NCI-H2171 treated with DMSO at 0.1 percent for 48 hours (cell line): Measurements from ENCODE around the gene TULP4.
A peak's percentile ranks its signal among the peaks of the same experiment; 100 is the strongest.
"Not testable (repeated sequence)": the region's sequence is repeated elsewhere in the genome, so short reads cannot be mapped to it uniquely, and the experiment has no call there.

Experiments used
- DNase-seq: peaks from one replicate; lab custom pipeline; 2025; lab: John Stamatoyannopoulos, UW

The TULP4 gene

DNA sequence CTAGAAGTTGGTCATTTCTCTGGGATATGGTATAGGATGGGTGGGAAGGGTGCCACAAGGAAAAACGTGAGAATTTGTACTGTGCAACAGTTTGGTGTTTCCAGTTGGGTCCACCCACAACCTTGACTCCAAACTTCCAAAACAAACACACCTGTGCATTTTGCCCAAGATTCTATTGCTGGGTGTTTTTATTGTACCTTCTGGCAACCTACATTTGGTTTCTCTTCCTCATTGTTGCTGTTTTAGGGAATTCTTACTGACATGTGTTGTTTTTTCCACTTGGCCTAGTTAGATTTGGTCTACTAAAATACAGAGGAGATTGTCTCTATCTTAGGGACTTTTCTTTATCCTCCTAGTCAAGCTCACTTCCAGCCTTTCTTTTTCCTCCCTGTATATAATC lies 16.7 kb downstream of the TULP4 start:
- DNase-seq = no peak

DNA sequence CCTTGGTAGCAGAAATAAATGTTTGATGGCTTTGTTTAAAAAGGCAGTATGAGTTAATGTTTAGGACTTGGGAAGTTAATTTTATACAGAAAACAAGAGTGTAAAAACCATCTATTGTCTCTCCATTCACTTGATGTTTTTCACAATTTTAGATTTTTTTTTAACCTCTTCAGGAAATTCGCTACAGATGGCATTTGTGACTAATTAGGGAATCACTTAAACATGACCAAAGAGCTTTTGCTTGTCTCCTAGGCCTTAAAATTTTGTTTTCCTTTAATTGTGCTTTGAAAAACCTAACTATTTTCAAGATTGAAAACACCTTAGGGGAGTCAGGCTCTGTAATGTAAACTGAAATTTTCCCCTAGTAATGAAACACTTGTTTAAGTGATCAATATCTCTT lies 17.3 kb downstream of the TULP4 start:
- peak; percentile 30 for DNase-seq

DNA sequence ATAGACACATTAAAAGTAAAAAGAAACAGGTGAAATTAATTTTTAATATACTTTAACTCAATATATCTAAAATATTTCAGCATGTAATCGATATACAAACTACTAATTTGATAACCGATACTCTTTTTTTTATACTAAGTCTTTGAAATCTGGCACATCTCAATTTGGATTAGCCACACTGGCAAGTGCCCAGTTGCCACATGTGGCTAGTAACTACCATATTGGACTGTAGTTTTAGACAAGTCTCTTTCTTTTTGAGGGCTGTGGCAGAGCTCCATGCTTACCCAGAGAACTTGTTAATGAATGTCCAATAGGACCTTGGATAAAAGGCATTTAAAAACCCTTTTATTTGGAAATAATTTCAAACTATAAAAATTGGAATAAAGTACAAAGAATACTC lies 17.8 kb downstream of the TULP4 start:
- DNase-seq = no peak

DNA sequence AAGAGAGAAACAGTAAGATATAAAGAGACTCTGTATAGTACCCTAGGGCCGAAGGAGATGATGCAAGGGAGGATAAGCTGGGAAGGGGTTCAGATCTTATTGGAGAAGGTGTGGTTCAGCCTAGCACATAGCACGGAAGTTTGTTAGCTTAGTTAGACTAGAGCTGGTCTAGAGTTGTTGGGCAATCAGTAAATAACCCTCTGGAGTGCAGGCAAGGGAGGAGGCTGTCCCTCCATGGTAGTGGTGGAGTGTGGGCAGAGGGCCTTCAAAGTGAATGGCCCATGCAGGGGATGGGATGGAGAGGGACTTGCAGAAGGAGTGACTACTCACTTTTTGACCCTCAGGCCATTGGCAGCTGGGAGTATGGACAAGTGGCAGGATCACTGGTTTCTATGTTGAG lies 20.0 kb downstream of the TULP4 start:
- DNase-seq = no peak

DNA sequence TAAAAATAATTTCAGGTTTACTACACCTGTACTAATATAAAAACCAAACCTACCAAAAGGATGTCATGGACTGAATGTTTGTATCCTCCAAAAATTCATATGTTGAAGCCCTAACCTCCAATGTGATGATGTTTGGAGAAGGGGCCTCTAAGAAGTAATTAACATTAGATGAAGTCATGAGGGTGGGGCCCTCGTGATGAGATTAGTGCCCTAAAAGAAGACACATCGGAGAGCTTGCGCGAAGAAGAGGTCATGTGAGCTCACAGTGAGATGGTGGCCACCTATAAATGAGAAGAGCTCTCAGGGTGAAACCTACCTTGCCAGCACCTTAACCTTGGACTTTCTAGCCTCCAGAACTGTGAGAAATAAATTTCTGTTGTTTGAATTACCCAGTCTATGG lies 20.8 kb downstream of the TULP4 start:
- no peak for DNase-seq

DNA sequence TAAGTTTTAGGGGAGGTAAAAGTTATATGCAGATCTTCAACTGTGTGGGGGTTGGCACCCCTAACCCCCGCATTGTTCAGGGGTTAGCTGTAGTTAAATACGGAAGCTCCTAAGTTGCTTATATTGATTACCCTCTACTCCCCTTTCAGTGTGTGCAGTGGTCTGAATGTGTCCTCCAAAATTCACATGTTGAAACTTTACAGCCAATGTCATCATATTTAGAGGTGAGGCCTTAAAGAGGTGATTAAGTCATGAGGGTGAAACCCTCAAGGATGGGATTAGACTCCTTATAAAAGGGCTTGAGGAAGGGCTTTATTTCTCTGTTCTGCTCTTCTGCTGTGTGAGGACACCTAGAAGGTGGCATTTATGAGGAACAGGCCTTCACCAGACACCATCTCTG lies 22.3 kb downstream of the TULP4 start:
- no peak for DNase-seq

DNA sequence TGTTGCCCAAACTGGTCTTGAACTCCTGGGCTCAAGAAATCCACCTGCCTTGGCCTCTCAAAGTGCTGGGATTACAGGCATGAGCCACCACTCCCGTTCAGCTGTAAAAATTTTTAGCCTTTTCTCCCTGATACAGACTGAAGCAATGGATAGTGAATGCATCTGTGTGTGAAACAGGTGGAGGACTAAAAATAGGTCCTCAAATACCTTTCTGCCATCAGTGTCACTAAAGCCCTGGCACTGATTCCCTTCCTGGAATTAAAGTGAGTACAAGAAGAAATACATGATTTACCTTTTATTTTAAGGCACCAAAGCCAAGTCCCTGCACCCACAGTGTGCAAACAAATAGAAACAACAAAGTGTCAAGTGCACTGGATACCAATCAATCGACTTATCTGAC lies 25.1 kb downstream of the TULP4 start:
- DNase-seq = no peak

DNA sequence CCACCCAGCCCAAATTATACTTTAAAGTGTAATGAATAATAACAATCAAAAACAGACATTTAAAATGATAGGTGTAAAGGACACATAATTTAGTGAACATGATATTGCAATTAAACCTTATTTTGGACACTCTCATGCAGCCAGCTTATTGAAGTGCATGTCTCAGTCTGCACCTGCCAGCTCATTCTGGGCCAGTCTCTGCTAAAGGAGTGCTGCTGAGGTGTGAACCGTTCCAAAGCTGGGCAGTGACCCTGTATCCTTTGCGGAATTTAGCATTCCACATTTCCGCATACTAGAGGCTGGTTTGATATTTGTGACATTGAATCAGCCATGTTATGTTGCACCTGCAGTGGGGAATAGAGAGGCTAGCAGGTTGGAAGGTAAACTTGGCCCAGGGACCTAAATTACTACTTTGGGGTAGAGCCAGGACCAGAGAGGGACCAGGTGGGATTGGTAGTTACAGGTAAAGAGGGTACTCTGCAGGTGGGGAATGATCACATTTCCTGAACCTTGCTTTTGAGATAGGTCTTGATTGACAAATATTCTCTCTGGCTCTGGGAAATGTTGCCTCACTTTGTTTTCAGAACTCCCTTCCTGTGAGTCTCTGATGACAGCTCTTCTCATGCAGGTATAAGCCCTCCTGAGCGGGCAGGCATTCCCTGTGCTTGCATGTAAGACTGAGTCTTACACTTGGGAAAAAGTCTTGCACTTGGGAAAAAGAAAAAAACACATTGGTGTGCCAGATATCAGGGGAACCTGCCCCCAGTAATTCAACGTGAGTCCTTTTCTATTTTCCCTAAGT lies 26.2 kb downstream of the TULP4 start:
- DNase-seq = no peak

DNA sequence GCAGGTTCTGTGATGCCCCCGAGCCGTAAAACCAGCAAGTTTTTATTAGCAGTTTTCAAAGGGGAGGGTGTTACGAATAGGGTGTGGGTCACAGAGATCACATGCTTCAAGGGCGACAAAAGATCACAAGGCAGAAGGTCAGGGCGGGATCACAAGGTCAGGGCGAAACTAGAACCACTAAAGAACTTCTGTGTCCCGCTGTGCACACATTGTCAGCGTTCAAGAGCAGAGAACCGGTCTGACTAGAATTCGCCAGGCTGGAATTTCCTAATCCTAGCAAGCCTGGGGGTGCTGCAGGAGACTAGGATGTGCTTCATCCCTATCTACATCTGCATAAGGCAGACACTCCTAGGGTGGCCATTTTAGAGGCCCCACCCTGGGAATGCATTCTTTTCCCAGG lies 26.9 kb downstream of the TULP4 start:
- not testable (repeated sequence) for DNase-seq

DNA sequence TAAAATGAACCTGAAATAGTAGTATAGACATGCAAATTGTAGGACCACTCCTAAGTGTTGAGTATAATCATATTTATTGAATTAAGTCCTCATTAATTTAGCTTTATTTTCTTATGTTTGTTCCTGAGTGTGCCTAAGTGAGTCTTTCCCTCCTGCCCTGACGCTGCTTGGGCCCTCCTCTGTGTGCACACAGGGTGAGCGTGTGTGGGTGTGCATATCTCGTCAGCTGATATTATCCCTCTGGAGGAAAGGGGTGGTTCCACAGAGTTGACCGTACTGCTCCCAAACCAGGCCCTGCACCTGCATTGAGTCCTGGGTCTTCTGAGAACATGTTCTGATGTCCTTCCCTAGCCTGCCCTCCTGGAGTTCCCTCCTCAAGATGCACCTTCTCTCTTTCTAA lies 28.0 kb downstream of the TULP4 start:
- no peak for DNase-seq

DNA sequence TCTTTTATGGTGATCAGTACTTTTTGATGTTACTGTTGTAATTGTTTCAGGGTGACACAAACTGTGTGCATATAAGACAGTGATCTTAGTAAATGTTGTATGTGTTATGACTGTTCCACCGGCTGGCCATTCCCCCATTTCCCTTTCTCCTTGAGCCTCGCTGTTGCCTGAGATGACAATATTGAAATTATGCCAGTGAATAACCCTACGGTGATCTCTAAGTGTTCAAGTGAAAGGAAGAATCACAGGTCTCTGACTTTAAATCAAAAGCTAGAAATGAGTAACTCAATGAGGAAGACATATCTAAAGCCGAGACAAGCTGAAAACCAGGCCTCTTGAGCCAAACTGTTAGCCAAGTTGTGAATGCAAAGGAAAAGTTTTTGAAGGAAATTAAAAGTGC lies 32.3 kb downstream of the TULP4 start:
- no peak for DNase-seq

DNA sequence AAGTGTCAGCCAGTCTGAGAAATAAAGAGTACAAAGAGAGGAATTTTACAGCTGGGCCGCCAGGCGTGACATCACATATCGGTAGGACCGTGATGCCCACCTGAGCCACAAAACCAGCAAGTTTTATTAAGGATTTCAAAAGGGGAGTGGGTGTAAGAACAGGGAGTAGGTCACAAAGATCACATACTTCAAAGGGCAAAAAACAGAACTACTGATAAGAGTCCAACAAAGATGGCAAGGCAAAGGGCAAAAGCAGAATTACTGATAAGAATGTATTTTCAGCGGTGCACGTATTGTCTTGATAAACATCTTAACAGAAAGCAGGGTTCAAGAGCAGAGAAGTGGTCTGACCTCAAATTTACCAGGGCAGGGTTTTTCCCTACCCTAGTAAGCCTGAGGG lies 33.2 kb downstream of the TULP4 start:
- DNase-seq = not testable (repeated sequence)

DNA sequence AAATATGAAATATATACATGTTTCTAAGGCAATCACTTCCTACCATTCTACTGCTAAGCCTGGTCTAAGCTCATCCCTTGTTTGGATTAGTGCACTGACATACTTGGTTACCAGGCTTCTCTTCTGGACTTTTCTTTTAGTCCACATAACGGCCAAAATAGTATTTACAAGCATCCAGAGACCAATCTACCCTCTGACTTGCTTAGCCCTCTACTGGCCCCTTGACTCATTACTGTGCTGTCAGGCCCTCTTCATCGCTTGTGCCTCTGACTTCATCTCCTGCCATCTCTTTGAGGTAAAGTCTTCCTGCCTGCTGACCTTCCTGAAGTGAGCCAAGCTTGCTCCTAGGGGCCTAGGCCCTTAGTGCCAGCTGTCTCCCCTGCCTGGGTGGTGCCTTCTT lies 35.1 kb downstream of the TULP4 start:
- DNase-seq = no peak

DNA sequence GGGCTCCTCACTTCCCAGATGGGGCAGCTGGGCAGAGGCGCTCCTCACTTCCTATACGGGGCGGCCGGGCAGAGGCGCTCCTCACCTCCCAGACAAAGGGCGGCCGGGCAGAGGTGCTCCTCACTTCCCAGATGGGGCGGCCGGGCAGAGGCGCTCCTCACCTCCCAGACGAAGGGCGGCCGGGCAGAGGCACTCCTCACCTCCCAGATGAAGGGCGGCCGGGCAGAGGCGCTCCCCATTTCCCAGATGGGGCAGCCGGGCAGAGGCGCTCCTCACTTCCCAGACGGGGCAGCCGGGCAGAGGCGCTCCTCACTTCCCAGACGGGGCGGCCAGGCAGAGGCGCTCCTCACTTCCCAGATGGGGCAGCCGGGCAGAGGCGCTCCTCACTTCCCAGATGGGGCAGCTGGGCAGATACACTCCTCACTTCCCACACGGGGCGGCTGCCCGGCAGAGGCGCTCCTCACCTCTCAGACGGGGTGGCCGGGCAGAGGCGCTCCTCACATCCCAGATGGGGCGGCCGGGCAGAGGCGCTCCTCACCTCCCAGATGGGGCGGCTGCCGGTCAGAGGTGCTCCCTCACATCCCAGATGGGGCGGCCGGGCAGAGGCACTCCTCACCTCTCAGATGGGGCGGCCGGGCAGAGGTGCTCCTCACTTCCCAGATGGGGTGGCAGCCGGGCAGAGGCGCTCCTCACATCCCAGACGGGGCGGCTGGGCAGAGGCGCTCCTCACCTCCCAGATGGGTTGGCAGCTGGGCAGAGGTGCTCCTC lies 36.7 kb downstream of the TULP4 start:
- not testable (repeated sequence) for DNase-seq

DNA sequence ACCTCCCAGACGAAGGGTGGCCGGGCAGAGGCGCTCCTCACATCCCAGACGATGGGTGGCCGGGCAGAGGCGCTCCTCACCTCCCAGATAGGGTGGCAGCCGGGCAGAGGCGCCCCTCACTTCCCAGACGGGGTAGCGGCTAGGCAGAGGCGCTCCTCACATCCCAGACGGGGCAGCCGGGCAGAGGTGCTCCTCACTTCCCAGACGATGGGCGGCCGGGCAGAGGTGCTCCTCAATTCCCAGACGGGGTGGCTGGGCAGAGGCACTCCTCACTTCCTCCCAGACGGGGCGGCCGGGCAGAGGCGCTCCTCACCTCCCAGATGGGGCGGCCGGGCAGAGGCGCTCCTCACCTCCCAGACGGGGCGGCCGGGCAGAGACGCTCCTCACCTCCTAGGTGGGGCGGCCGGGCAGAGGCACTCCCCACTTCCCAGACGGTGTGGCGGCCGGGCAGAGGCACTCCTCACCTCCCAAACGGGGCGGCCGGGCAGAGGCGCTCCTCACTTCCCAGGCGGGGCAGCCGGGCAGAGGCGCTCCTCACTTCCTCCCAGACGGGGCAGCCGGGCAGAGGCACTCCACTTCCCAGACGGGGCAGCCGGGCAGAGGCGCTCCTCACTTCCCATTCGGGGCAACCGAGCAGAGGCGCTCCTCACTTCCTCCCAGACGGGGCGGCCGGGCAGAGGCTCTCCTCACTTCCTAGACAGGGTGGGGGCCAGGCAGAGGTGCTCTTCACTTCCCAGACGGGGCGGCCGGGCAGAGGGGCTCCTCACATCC lies 37.4 kb downstream of the TULP4 start:
- not testable (repeated sequence) for DNase-seq

DNA sequence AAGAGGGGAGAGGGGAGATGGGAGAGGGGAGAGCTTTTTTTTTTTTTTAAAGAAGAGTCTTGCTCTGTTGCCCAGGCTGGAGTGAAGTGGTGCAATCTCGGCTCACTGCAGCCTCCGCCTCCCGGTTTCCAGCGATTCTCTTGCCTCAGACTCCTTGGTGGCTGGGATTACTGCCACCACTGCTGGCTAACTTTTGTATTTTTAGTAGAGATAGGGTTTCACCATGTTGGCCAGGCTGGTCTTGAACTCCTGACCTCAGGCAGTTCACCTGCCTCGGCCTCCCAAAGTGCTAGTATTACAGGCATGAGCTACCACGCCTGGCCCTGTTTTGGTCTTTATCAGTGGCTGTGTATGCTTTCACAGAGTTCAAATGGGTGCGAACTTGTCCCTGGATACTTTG lies 38.5 kb downstream of the TULP4 start:
- DNase-seq = not testable (repeated sequence)

DNA sequence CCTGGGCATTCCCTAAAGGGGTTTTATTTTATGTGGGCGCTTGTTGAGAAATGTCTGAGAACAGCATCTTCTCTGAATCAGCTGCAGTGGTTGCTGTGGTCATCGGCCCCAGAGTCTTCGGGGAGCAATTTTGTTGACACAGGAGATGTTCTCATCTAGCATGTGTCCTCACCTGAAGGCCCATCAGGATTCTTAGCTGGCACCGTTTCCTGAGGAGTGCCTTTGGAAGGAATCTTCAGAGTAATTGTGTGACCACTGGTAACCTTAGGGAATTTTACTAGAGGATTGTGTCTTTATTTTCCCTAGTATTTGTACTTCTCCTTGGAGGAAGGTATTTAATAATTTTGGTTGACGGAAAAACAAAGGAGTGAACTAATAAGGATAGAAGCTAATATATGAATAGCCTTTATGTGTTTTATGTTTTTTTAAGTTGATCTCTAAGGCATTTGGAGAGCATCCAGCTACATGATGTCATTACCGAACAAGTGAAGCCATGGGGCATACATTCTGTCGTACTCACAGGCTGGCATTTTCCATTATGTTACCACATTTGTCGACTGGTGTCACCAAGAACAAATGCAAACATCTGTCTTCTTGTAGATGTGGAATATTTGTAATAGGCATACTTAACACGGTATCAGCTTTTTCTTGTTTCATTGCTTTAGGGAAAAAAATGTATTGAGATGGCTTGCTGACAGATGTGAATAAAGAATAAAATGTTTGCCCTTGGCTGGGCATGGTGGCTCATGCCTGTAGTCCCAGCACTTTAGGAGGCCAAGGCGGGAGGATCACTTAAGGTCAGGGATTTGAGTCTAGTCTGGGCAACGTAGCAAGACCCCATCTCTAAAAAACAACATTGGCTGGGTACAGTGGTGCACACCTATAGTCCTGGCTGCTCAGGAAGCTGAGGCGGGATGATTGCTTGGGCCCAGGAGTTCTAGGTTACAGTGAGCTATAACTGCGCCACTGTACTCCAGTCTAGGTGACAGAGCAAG lies 41.9 kb downstream of the TULP4 start:
- peak; percentile 14 for DNase-seq

DNA sequence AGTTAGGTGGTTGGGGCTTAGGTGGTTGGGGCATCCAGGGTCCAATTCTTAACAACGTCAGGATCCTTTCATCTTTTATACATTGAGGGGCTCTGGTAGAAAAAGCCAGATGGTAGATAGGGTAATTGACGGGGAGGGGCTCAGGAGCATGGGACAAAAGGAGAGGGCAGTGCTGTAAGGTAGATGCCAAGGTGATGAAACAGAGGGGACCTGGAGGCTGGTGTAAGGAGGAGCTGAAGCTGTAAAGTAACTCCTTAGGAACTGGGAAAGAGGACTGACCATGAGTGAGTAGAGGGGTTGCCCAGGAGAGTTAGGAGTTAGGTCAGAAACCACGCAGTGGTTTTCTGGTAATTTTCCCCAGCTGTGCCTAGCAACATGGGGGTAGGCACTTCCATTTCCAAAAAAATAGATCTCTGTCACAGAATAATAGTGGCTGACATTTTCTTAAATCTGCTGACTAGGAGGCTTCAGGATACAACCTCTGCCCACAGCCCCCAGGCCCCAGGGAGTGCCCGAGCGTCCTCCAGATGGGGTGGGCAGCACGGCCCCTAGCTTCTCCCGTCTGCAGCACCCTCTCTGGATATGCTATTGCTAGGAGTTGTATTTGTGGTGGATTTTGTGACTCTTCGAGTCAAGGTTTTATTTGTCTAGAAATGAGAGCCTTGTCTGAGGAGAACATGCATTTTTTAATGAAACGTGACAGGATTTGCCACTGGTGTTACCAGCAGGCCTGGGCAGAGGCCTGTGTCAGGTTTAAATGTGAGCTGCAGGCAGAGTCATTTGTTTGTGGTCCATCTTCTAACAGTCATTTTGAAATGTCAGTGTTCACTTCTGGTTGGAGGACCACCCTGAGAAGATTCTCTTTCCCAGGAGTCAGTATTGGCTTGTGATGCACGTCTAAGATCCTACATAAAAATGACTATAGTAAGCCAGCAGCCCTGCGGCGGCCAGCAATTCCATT lies 44.6 kb downstream of the TULP4 start:
- no peak for DNase-seq

DNA sequence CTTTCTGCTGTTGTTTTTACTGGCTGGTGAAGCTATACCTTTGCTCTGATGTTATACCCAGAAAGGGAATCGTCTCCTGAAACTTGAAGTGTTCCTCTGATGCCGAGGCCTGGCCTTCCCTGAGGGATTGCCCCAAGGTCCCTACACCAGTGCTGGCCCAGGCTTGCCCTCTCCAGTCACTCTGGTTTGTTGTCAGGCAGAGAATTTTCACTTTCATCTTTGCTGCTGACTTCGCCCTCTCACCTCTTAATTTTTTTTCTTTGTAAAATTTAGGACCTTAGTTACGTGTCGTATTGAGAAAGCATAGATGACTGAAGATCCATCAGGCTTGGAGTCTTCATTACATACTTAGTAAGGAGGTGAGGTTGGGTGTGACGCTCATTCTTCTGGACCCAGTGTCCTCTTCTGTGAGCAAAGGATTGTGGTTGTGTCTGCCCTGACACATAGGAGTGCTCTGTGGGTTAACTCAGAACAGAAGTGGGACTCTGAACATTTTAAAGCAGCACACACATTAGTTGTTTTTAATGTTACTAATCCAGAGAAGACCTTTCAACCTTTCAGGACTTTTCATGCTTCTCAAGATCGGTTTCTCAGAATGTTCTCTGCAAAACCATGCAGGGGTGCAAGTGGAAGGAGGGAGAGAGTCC lies 45.4 kb downstream of the TULP4 start:
- DNase-seq = no peak
